ENCODE data around the gene DHRS3. TPM values are rescaled to one million over a fixed set of nuclear protein-coding genes. Genes with fewer than 3 reads are reported as not detected.

DHRS3 gene
- total RNA-seq, 1 experiment from 2014 or later = 87.0 TPM

GRCh38 chr1:12532405-12533315 lies 85.3 kb downstream of the DHRS3 start:
- no peaks in the 10 kb centered on the region for H3K27me3 ChIP-seq (ENCODE audit: insufficient read depth, low read length)
- no peaks in the 10 kb centered on the region for H3K9me3 ChIP-seq (ENCODE audit: control insufficient read depth in 1 of 2, insufficient read depth in 1 of 2, low read depth in 1 of 2, low read length in 2 of 2)
- no peaks in the 10 kb centered on the region for H3K9me2 ChIP-seq (ENCODE audit: insufficient read depth)
- ChIA-PET RAD21 (ENCODE audit: low non-redundant PET in 1 of 2, low total read pairs in 2 of 2, uncharacterized antibody in 2 of 2, unreplicated experiment in 2 of 2) (no interaction called here), POLR2A (no interaction called here), CTCF (no interaction called here)
- H3K27ac ChIP-seq (ENCODE audit: low read depth, low read length) = no peak overlapping the region
- no peak overlapping the region for H3K4me3 ChIP-seq (replicated peaks in 1 of 2; ENCODE audit: low read depth in 1 of 2, low read length in 2 of 2)
- no peak overlapping the region for H3K4me2 ChIP-seq (ENCODE audit: low read length)
- peaks cover 16 to 21% of the 10 kb centered on the region in 2 experiments; a peak in 3 of 4 replicates for H3K4me1 ChIP-seq (ENCODE audit: control insufficient read depth in 1 of 2, insufficient read depth in 2 of 2, low read length in 2 of 2)
- H3K36me3 ChIP-seq (ENCODE audit: control insufficient read depth in 1 of 2, insufficient read depth in 2 of 2, low read length in 2 of 2) = no peaks in the 10 kb centered on the region
- TF ChIP-seq CTCF (IDR thresholded peaks at IDR 0.05 in 2 of 3, conservative IDR thresholded peaks at IDR 0.05 in 1 of 3; ENCODE audit: borderline replicate concordance in 1 of 3, insufficient read depth in 1 of 3, low read depth in 2 of 3, low read length in 2 of 3) (no peak), EGR1 (IDR thresholded peaks at IDR 0.05; ENCODE audit: low read depth) (no peak), ZFX (IDR thresholded peaks at IDR 0.05) (no peak), YY1 (IDR thresholded peaks at IDR 0.05; ENCODE audit: extremely low read depth, insufficient replicate concordance, low read depth, low read length) (no peak), SIN3A (IDR thresholded peaks at IDR 0.05; ENCODE audit: low read depth) (no peak), EZH2 (IDR thresholded peaks at IDR 0.05) (no peak), EZH2phosphoT487 (IDR thresholded peaks at IDR 0.05; ENCODE audit: borderline replicate concordance) (no peak), SP1 (IDR thresholded peaks at IDR 0.05; ENCODE audit: low read depth) (no peak), TCF7L2 (IDR thresholded peaks at IDR 0.05; ENCODE audit: borderline replicate concordance, extremely low read depth, insufficient read depth, insufficient read length) (no peak), ZBTB33 (IDR thresholded peaks at IDR 0.05; ENCODE audit: extremely low read depth, insufficient replicate concordance, low read length) (no peak)
- TF ChIP-seq, protein P1, sequence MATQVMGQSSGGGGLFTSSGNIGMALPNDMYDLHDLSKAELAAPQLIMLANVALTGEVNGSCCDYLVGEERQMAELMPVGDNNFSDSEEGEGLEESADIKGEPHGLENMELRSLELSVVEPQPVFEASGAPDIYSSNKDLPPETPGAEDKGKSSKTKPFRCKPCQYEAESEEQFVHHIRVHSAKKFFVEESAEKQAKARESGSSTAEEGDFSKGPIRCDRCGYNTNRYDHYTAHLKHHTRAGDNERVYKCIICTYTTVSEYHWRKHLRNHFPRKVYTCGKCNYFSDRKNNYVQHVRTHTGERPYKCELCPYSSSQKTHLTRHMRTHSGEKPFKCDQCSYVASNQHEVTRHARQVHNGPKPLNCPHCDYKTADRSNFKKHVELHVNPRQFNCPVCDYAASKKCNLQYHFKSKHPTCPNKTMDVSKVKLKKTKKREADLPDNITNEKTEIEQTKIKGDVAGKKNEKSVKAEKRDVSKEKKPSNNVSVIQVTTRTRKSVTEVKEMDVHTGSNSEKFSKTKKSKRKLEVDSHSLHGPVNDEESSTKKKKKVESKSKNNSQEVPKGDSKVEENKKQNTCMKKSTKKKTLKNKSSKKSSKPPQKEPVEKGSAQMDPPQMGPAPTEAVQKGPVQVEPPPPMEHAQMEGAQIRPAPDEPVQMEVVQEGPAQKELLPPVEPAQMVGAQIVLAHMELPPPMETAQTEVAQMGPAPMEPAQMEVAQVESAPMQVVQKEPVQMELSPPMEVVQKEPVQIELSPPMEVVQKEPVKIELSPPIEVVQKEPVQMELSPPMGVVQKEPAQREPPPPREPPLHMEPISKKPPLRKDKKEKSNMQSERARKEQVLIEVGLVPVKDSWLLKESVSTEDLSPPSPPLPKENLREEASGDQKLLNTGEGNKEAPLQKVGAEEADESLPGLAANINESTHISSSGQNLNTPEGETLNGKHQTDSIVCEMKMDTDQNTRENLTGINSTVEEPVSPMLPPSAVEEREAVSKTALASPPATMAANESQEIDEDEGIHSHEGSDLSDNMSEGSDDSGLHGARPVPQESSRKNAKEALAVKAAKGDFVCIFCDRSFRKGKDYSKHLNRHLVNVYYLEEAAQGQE (IDR thresholded peaks at IDR 0.05; ENCODE audit: low read depth) = no peak
- no peak overlapping the region for H3K9ac ChIP-seq (ENCODE audit: low read length)
- no peak overlapping the region for H2AFZ ChIP-seq (ENCODE audit: low read depth, low read length, poor library complexity, severe bottlenecking)
- H3K79me2 ChIP-seq (ENCODE audit: insufficient read depth, low read length) = no peaks in the 10 kb centered on the region
- DNase-seq (ENCODE audit: low read depth, low spot score) (no peak), ATAC-seq (no peak)
- no peaks in the 10 kb centered on the region for H4K20me1 ChIP-seq (ENCODE audit: insufficient read depth)
- intact Hi-C loops (cut with micrococcal nuclease) = no loop called here
- no TSS peak for BruUV-seq (replicated peaks)

Measured in HCT116 (cell line).